Neural cell (in vitro differentiated cells): ENCODE data around the gene AFDN. TPM values are rescaled to one million over a fixed set of nuclear protein-coding genes. Genes with fewer than 3 reads are reported as not detected.

ENCODE experiments used
- H2AFZ ChIP-seq: fragments of 200-600, 300-800 bp; sonication (generic), shearing (Covaris generic); 2 replicates; pipeline ENCODE4 v1.6.0; 2014; ENCODE audit warnings: low read depth, mild to moderate bottlenecking, antibody characterized with exemption, low read length, moderate library complexity
- H3F3A ChIP-seq: fragments of 200-600 bp; shearing (Covaris generic); 2 replicates; pipeline ENCODE4 v1.6.1; 2016; ENCODE audit warnings: mild to moderate bottlenecking, moderate library complexity, mixed read lengths, antibody characterized with exemption, low read length; ENCODE audit not compliant: insufficient read depth, poor library complexity, severe bottlenecking
- H3K27ac ChIP-seq: fragments of 200-600, 300-800 bp; sonication (generic), shearing (Covaris generic); 2 replicates; pipeline ENCODE4 v1.5.1; 2014; ENCODE audit warnings: mild to moderate bottlenecking, low read length, moderate library complexity
- H3K27me3 ChIP-seq: fragments of 300-800, 200-600 bp; sonication (generic), shearing (Covaris generic); 2 replicates; pipeline ENCODE4 v1.6.0; 2014; ENCODE audit warnings: mild to moderate bottlenecking, low read depth, low read length, moderate library complexity; ENCODE audit not compliant: insufficient read depth
- H3K36me3 ChIP-seq: fragments of 300-800, 200-600 bp; sonication (generic), shearing (Covaris generic); 2 replicates; pipeline ENCODE4 v1.5.1; 2014; ENCODE audit warnings: mild to moderate bottlenecking, antibody characterized with exemption, low read length, moderate library complexity; ENCODE audit not compliant: insufficient read depth
- H3K4me2 ChIP-seq: fragments of 300-800, 200-600 bp; sonication (generic), shearing (Covaris generic); 2 replicates; pipeline ENCODE4 v1.6.0; 2014; ENCODE audit warnings: mild to moderate bottlenecking, low read length
- H3K4me3 ChIP-seq: fragments of 300-800, 200-600 bp; sonication (generic), shearing (Covaris generic); 2 replicates; pipeline ENCODE4 v1.5.1; 2014; ENCODE audit warnings: mild to moderate bottlenecking, low read length, moderate library complexity
- H3K79me2 ChIP-seq: fragments of 200-600 bp; shearing (Covaris generic); replicated peaks from 2 replicates; pipeline ENCODE4 v1.6.0; 2014; ENCODE audit warnings: mild to moderate bottlenecking, low read length, moderate library complexity; ENCODE audit not compliant: insufficient read depth
- H3K9ac ChIP-seq: fragments of 300-800, 200-600 bp; sonication (generic), shearing (Covaris generic); 2 replicates; pipeline ENCODE4 v1.6.1; 2016; ENCODE audit warnings: mild to moderate bottlenecking, low read length, mixed read lengths
- H3K9me2 ChIP-seq: fragments of 200-600 bp; shearing (Covaris generic); 2 replicates; pipeline ENCODE4 v1.6.1; 2016; ENCODE audit warnings: mild to moderate bottlenecking, low read length, mixed read lengths; ENCODE audit not compliant: insufficient read depth
- H3K9me3 ChIP-seq: fragments of 200-600, 300-800 bp; sonication (generic), shearing (Covaris generic); 2 replicates; pipeline ENCODE4 v1.6.1; 2016; ENCODE audit warnings: mild to moderate bottlenecking, mixed run types, low read length, moderate library complexity, mixed read lengths
- H4K20me1 ChIP-seq: fragments of 200-600 bp; shearing (Covaris generic); 2 replicates; pipeline ENCODE4 v1.6.1; 2016; ENCODE audit warnings: mild to moderate bottlenecking, mixed run types; ENCODE audit not compliant: insufficient read depth
- EP300 ChIP-seq: fragments of 450-650 bp; conservative IDR thresholded peaks from 2 replicates; pipeline ENCODE4 v1.6.1; 2014; ENCODE audit warnings: antibody characterized with exemption, mild to moderate bottlenecking, moderate library complexity; ENCODE audit not compliant: poor library complexity, severe bottlenecking
- EZH2 ChIP-seq: fragments of 200-600, 300-800 bp; shearing (Covaris generic), sonication (generic); IDR thresholded peaks from 2 replicates; pipeline ENCODE4 v1.6.1; 2014; ENCODE audit warnings: antibody characterized with exemption, low read length, borderline replicate concordance, mild to moderate bottlenecking; ENCODE audit not compliant: insufficient read depth, poor library complexity, severe bottlenecking
- MXI1 ChIP-seq: fragments of 450-650 bp; conservative IDR thresholded peaks from 2 replicates; pipeline ENCODE4 v1.6.1; 2014; ENCODE audit warnings: antibody characterized with exemption, mild to moderate bottlenecking; ENCODE audit not compliant: poor library complexity, severe bottlenecking
- POLR2AphosphoS5 ChIP-seq: IDR thresholded peaks from 2 replicates; pipeline ENCODE4 v1.6.1; 2012
- RAD21 ChIP-seq: fragments of 450-650 bp; conservative IDR thresholded peaks from 2 replicates; pipeline ENCODE4 v1.6.1; 2014; ENCODE audit warnings: antibody characterized with exemption, mild to moderate bottlenecking, moderate library complexity
- SMC3 ChIP-seq: fragments of 450-650 bp; conservative IDR thresholded peaks from 2 replicates; pipeline ENCODE4 v1.6.1; 2014; ENCODE audit warnings: antibody characterized with exemption, mild to moderate bottlenecking, moderate library complexity; ENCODE audit not compliant: poor library complexity
- TAF1 ChIP-seq: IDR thresholded peaks from 2 replicates; pipeline ENCODE4 v1.6.1; 2012; ENCODE audit warnings: low read depth
- polyA plus RNA-seq: library from polyadenylated mRNA; depleted of rRNA; stranded (reverse); fragments of >200 nt; gene quantifications from 2 replicates; pipeline ENCODE4 v1.2.3, GENCODE V29; 2014
- TF ChIP-seq, protein P1 (sequence below): IDR thresholded peaks from 2 replicates; pipeline ENCODE4 v1.6.1; 2012; ENCODE audit warnings: borderline replicate concordance
- TF ChIP-seq, protein P2 (sequence below): fragments of 450-650 bp; IDR thresholded peaks from 2 replicates; pipeline ENCODE4 v1.5.1; 2014; ENCODE audit warnings: antibody characterized with exemption, mild to moderate bottlenecking, moderate library complexity; ENCODE audit not compliant: poor library complexity, severe bottlenecking

AFDN gene
- polyA plus RNA-seq, 1 donor from 2014 or later: 193 TPM

DNA sequence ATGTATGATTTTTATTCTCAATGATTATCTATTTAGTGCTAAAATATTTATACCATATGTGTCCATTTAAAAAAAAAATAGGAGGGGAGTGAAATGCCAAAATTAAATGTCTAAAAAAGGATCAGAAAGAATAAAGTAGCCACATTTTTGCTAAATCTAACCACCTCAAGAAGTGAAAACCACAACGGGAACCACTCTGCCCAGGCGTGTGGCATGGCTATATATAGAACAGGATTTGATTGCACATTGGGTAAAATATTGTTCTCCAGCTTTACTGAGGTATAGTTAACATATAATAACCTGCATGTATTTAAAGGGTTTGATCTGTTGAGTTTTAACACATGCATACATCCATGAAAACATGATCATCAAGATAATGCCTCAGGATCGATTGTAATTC lies 19.0 kb upstream of the AFDN start:
- H3K27ac ChIP-seq: no peak overlapping the region
- H3K9me2 ChIP-seq: no peaks in the 10 kb centered on the region
- no peak for TF ChIP-seq POLR2AphosphoS5
- no peak for TF ChIP-seq MXI1
- TF ChIP-seq RAD21: no peak
- TF ChIP-seq EZH2: no peak
- no peak for TF ChIP-seq EP300
- TF ChIP-seq SMC3: no peak
- TF ChIP-seq, protein P1, sequence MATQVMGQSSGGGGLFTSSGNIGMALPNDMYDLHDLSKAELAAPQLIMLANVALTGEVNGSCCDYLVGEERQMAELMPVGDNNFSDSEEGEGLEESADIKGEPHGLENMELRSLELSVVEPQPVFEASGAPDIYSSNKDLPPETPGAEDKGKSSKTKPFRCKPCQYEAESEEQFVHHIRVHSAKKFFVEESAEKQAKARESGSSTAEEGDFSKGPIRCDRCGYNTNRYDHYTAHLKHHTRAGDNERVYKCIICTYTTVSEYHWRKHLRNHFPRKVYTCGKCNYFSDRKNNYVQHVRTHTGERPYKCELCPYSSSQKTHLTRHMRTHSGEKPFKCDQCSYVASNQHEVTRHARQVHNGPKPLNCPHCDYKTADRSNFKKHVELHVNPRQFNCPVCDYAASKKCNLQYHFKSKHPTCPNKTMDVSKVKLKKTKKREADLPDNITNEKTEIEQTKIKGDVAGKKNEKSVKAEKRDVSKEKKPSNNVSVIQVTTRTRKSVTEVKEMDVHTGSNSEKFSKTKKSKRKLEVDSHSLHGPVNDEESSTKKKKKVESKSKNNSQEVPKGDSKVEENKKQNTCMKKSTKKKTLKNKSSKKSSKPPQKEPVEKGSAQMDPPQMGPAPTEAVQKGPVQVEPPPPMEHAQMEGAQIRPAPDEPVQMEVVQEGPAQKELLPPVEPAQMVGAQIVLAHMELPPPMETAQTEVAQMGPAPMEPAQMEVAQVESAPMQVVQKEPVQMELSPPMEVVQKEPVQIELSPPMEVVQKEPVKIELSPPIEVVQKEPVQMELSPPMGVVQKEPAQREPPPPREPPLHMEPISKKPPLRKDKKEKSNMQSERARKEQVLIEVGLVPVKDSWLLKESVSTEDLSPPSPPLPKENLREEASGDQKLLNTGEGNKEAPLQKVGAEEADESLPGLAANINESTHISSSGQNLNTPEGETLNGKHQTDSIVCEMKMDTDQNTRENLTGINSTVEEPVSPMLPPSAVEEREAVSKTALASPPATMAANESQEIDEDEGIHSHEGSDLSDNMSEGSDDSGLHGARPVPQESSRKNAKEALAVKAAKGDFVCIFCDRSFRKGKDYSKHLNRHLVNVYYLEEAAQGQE: no peak
- TF ChIP-seq, protein P2, sequence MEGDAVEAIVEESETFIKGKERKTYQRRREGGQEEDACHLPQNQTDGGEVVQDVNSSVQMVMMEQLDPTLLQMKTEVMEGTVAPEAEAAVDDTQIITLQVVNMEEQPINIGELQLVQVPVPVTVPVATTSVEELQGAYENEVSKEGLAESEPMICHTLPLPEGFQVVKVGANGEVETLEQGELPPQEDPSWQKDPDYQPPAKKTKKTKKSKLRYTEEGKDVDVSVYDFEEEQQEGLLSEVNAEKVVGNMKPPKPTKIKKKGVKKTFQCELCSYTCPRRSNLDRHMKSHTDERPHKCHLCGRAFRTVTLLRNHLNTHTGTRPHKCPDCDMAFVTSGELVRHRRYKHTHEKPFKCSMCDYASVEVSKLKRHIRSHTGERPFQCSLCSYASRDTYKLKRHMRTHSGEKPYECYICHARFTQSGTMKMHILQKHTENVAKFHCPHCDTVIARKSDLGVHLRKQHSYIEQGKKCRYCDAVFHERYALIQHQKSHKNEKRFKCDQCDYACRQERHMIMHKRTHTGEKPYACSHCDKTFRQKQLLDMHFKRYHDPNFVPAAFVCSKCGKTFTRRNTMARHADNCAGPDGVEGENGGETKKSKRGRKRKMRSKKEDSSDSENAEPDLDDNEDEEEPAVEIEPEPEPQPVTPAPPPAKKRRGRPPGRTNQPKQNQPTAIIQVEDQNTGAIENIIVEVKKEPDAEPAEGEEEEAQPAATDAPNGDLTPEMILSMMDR: no peak
- TF ChIP-seq TAF1: no peak

DNA sequence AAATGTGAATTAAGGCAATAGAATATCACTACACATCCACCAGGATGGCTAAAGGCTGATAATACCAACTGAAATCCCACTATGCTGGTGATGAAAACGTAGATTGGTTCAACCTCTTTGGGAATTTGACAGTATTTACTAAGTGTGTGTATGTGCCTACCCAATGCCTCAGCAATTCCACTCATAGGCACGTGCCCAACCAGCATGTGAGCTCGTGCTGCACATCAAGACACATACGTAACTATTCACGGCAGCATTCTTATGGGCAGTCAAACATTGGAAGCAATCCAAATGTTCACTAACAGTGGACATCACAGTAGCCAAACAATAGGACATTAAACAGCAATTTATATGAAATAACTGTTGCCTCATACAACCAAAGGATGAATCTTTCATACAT lies 15.7 kb upstream of the AFDN start:
- Histone ChIP-seq H3K9me2 (no peaks in the 10 kb centered on the region), H3K27me3 (no peaks in the 10 kb centered on the region), H3K9ac (no peak overlapping the region), H3F3A (no peaks in the 10 kb centered on the region), H3K36me3 (no peaks in the 10 kb centered on the region), H2AFZ (no peak overlapping the region), H3K4me2 (no peak overlapping the region), H3K9me3 (no peaks in the 10 kb centered on the region), H3K4me3 (no peak overlapping the region), H3K27ac (no peak overlapping the region), H3K79me2 (no peaks in the 10 kb centered on the region), H4K20me1 (no peaks in the 10 kb centered on the region)
- TF ChIP-seq RAD21 (no peak), EP300 (no peak), MXI1 (no peak), SMC3 (no peak), TAF1 (no peak), POLR2AphosphoS5 (no peak), EZH2 (no peak)
- TF ChIP-seq, protein P2: no peak
- TF ChIP-seq, protein P1: no peak

More for the DNA sequence above, 19.0 kb upstream of the AFDN start:
- Histone ChIP-seq H3K27me3 (no peaks in the 10 kb centered on the region), H2AFZ (no peak overlapping the region), H4K20me1 (no peaks in the 10 kb centered on the region), H3F3A (no peaks in the 10 kb centered on the region), H3K36me3 (no peaks in the 10 kb centered on the region), H3K9me3 (no peaks in the 10 kb centered on the region), H3K9ac (no peak overlapping the region), H3K4me2 (no peak overlapping the region), H3K4me3 (no peak overlapping the region), H3K79me2 (no peaks in the 10 kb centered on the region)
